Sigmoid colon (tissue), 7 donors: ENCODE results near the gene NAA16. TPM values are rescaled to one million over a fixed set of nuclear protein-coding genes. Genes with fewer than 3 reads are reported as not detected.

Source experiments
- DNase-seq: peaks from one replicate; pipeline ENCODE4 v3.0.0-alpha.2; 2019
- H3K27ac ChIP-seq, 4 donors: fragments of 200-600 bp; sonication (generic); one replicate each; pipeline ENCODE4 v1.5.1; 2016 to 2019; ENCODE audit warnings: mild to moderate bottlenecking in 1 of 4
- H3K27me3 ChIP-seq, 3 donors: fragments of 200-600 bp; sonication (generic); one replicate each; pipeline ENCODE4 v1.5.1; 2019; ENCODE audit warnings: mild to moderate bottlenecking in 1 of 3
- H3K36me3 ChIP-seq, 4 donors: fragments of 200-600 bp; sonication (generic); one replicate each; pipeline ENCODE4 v1.5.1; 2016 to 2019
- H3K4me1 ChIP-seq, 4 donors: fragments of 200-600 bp; sonication (generic); one replicate each; pipeline ENCODE4 v1.5.1; 2017 to 2019
- H3K4me3 ChIP-seq, 4 donors: fragments of 200-600 bp; sonication (generic); one replicate each; pipeline ENCODE4 v1.5.1; 2017 to 2019; ENCODE audit warnings: mild to moderate bottlenecking in 2 of 4, moderate library complexity in 1 of 4
- H3K9me3 ChIP-seq, 4 donors: fragments of 200-600 bp in 3 of 4; sonication (generic) in 3 of 4; one replicate each; pipeline versions ENCODE4 v1.5.1 to v1.6.1; 2013 to 2019
- EP300 ChIP-seq, 4 donors: sonication (generic); formaldehyde crosslinking; IDR thresholded peaks; one replicate each; pipeline ENCODE4 v1.6.1; 2017; ENCODE audit warnings: antibody characterized with exemption in 4 of 4
- POLR2A ChIP-seq, 2 donors: fragments of 450-650 bp; IDR thresholded peaks; one replicate each; pipeline ENCODE4 v1.6.1; 2016; ENCODE audit warnings: antibody characterized with exemption in 2 of 2, mild to moderate bottlenecking in 2 of 2, moderate library complexity in 2 of 2
- POLR2AphosphoS5 ChIP-seq, 4 donors: sonication (generic); formaldehyde crosslinking; IDR thresholded peaks; one replicate each; pipeline ENCODE4 v1.6.1; 2017; ENCODE audit warnings: antibody characterized with exemption in 4 of 4
- WGBS, 2 donors: extraction: QIAGEN DNeasy Blood & Tissue Kit; methylation state at CpG; one replicate each; pipeline ENCODE4 v1.1.7; 2013; 5-methylcytosine and 5-hydroxymethylcytosine counted together
- intact Hi-C: fragments of 100-400 bp; cut with DNase I; formaldehyde crosslinking; loops from one replicate; pipeline ENCODE4 v1.15.1; 2023
- polyA plus RNA-seq, 3 donors: library from polyadenylated mRNA; stranded (reverse); fragments of 200-250 nt; gene quantifications; one replicate each; pipeline ENCODE4 v1.2.3, GENCODE V29; 2013
- total RNA-seq, 4 donors: library from RNA; depleted of rRNA; stranded (reverse); fragments of >200 nt; gene quantifications; one replicate each; pipeline ENCODE4 v1.1.0, GENCODE V29; 2016
- TF ChIP-seq, protein P1 (sequence below), 4 experiments: fragments of 450-650 bp in 3 of 4; fragments of 200-600 bp in 1 of 4; IDR thresholded peaks; one replicate each; pipeline ENCODE4 v1.5.1; 2016 to 2019; ENCODE audit warnings: antibody characterized with exemption in 4 of 4, mild to moderate bottlenecking in 3 of 4, moderate library complexity in 2 of 4
- donor health status: healthy with polysubstance abuse.
- donor health status: Bipolar disorder and iron deficiency.
- donor health status: healthy.

Gene NAA16
- total and polyA plus RNA-seq, 7 donors = 2.5 to 24.4 (median 15.2) TPM

GRCh38 chr13:41302743-41303142, 8.3 kb upstream of the NAA16 start:
- TF ChIP-seq POLR2A (IDR thresholded peaks at IDR 0.05) = no peak
- TF ChIP-seq, protein P1, sequence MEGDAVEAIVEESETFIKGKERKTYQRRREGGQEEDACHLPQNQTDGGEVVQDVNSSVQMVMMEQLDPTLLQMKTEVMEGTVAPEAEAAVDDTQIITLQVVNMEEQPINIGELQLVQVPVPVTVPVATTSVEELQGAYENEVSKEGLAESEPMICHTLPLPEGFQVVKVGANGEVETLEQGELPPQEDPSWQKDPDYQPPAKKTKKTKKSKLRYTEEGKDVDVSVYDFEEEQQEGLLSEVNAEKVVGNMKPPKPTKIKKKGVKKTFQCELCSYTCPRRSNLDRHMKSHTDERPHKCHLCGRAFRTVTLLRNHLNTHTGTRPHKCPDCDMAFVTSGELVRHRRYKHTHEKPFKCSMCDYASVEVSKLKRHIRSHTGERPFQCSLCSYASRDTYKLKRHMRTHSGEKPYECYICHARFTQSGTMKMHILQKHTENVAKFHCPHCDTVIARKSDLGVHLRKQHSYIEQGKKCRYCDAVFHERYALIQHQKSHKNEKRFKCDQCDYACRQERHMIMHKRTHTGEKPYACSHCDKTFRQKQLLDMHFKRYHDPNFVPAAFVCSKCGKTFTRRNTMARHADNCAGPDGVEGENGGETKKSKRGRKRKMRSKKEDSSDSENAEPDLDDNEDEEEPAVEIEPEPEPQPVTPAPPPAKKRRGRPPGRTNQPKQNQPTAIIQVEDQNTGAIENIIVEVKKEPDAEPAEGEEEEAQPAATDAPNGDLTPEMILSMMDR (IDR thresholded peaks at IDR 0.05) = no peak
- no peak for TF ChIP-seq POLR2AphosphoS5 (IDR thresholded peaks at IDR 0.05)
- TF ChIP-seq EP300 (IDR thresholded peaks at IDR 0.05) = no peak
- no peaks in the 10 kb centered on the region for H3K36me3 ChIP-seq
- DNase-seq = no peak
- H3K27me3 ChIP-seq = no peaks in the 10 kb centered on the region
- H3K4me3 ChIP-seq = no peak overlapping the region
- no peaks in the 10 kb centered on the region for H3K9me3 ChIP-seq
- H3K27ac ChIP-seq = no peak overlapping the region
- WGBS, 2 donors = 93 to 95% methylated on average over 3 of the region's 3 CpGs
- intact Hi-C loops = no loop called here
- H3K4me1 ChIP-seq = no peaks in the 10 kb centered on the region

- Histone ChIP-seq H3K9me3 (no peaks in the 10 kb centered on the region), H3K27me3 (no peaks in the 10 kb centered on the region), H3K4me3 (no peak overlapping the region), H3K27ac (no peak overlapping the region), H3K36me3 (no peaks in the 10 kb centered on the region), H3K4me1 (no peaks in the 10 kb centered on the region)
- no peak for DNase-seq
- TF ChIP-seq POLR2A (IDR thresholded peaks at IDR 0.05) = no peak
- no peak for TF ChIP-seq POLR2AphosphoS5 (IDR thresholded peaks at IDR 0.05)
- no peak for TF ChIP-seq EP300 (IDR thresholded peaks at IDR 0.05)
- TF ChIP-seq, protein P1 (IDR thresholded peaks at IDR 0.05) = no peak
- intact Hi-C loops = no loop called here
Measured at GRCh38 chr13:41304551-41304950, 6.5 kb upstream of the NAA16 start.

GRCh38 chr13:41306271-41307145, 4.6 kb upstream of the NAA16 start:
- H3K36me3 ChIP-seq = no peaks in the 10 kb centered on the region
- H3K27me3 ChIP-seq = no peaks in the 10 kb centered on the region
- intact Hi-C loops = no loop called here
- peaks cover 0 to 6% (median 0%) of the 10 kb centered on the region in 4 donors for H3K4me1 ChIP-seq
- WGBS, 2 donors = 83 to 87% methylated on average over 15 of the region's 15 CpGs
- TF ChIP-seq POLR2AphosphoS5 (IDR thresholded peaks at IDR 0.05) = no peak
- TF ChIP-seq, protein P1 (IDR thresholded peaks at IDR 0.05) = no peak
- no peak for TF ChIP-seq EP300 (IDR thresholded peaks at IDR 0.05)
- no peak for TF ChIP-seq POLR2A (IDR thresholded peaks at IDR 0.05)
- no peak for DNase-seq
- H3K9me3 ChIP-seq = no peaks in the 10 kb centered on the region
- no peak overlapping the region for H3K27ac ChIP-seq
- no peak overlapping the region for H3K4me3 ChIP-seq

- no peak overlapping the region for H3K4me3 ChIP-seq
- H3K9me3 ChIP-seq = no peaks in the 10 kb centered on the region
- no peak for DNase-seq
- intact Hi-C loops = no loop called here
- no peak overlapping the region for H3K27ac ChIP-seq
- WGBS, 2 donors = 89 to 93% methylated on average over 11 of the region's 11 CpGs
- peaks cover 0 to 16% (median 7%) of the 10 kb centered on the region in 4 donors for H3K4me1 ChIP-seq
- TF ChIP-seq, protein P1 (IDR thresholded peaks at IDR 0.05) = no peak
- TF ChIP-seq POLR2A (IDR thresholded peaks at IDR 0.05) (no peak), EP300 (IDR thresholded peaks at IDR 0.05) (no peak), POLR2AphosphoS5 (IDR thresholded peaks at IDR 0.05) (no peak)
- no peaks in the 10 kb centered on the region for H3K27me3 ChIP-seq
- H3K36me3 ChIP-seq = no peaks in the 10 kb centered on the region
Measured at GRCh38 chr13:41307884-41308640, 3.0 kb upstream of the NAA16 start.
